ENCODE measurements around the gene STK35. TPM values are rescaled to one million over a fixed set of nuclear protein-coding genes. Genes with fewer than 3 reads are reported as not detected.
A peak's percentile ranks its signal among the peaks of the same experiment; 100 is the strongest.

STK35 gene
- total RNA-seq = 10 to 100 TPM in 1 of 6 donors, 1 to 10 TPM in 5; 5.0 to 10.7 (median 6.1) TPM
- polyA plus RNA-seq = 1 to 10 TPM; 3.5 to 4.6 TPM

DNA sequence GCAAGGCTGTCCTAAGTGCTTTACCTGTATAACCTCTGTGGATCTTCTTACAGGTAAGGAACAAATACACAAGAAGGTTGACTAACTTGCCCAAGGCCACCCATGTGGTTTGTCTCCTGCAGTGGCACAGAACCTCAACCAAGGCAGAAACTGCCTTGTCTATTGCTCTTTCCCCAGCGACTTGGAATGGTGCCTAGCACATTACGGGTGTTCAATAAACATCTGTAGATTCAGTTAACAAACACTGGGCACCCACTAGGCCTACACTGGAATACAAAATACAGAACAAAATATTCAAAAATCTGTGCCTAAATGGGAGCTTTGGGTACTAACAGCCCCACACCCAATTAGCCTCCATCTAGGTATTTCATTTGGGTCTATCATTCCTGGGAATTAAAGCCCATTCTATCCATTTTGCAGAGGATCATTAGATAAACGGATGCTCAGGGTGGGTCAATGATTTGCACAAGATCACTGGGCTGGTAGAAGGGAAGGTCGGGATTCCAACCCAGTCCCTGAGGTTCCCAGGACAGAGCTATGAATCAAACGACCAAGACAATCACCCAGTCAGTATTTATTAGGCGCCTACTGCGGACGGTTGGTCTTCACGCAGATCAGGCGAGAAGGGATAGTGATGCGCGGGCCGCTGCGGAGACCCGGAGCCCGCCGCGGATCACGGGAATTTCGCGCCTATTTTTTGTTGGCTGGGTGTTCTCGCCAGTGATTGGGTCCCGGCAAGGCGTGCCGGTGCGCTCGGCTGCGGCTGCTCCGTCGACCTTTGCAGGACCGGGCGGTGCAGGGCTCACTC is at the start of gene STK35:
Gene STK35, plus strand, starts transcription at position 771 of the 808 bp plus-strand sequence. CDS start 55 bp downstream, outside the sequence.
- Histone ChIP-seq H3K27ac (peak within 1 kb of the TSS; percentile 99 to 100 (median 100)), H3K9me3 (no peaks in the 10 kb centered on the region), H3K36me3 (no peaks in the 10 kb centered on the region), H3K27me3 (no peaks in the 10 kb centered on the region), H3K4me3 (peak within 1 kb of the TSS; percentile 91 to 95 (median 94)), H3K4me1 (peaks cover 8 to 20% (median 17%) of the 10 kb centered on the region in 3 donors)
- intact Hi-C loops (cut with DNase I) = no loop called here
- peak in 1 of 6 donors; percentile 21 for DNase-seq
- FAIRE-seq = no peak
- 1% methylated on average over 32 of the region's 32 CpGs for WGBS, 2 donors
- ATAC-seq = peak; percentile 67 to 77 (median 73)
- no peak for TF ChIP-seq CTCF (IDR thresholded peaks at IDR 0.05)

DNA sequence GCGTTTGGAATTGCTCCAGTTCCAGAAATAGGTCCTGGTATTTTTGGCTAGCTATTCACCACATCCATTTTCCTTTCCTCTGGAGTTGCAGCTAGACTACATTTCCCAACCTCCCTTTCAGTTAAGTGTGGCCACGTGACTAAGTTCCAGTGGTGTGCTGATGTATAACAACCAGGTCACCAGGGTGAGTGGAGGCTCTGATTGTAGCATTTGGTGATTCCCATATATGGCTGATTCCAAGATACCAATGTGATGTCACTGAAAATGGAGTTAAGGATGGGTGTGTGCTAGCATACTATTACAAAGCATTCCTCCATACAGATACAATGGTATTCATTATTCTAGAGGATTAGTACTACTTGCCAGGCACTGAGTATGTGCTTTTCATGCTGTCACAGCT is 49.7 kb upstream of the STK35 start:
- Histone ChIP-seq H3K4me3 (no peak overlapping the region), H3K9me3 (no peaks in the 10 kb centered on the region), H3K36me3 (no peaks in the 10 kb centered on the region), H3K27me3 (peaks cover 0 to 3% (median 0%) of the 10 kb centered on the region in 4 donors), H3K27ac (no peak overlapping the region), H3K4me1 (no peaks in the 10 kb centered on the region)
- WGBS, 2 donors = 22 to 28% methylated on average over 2 of the region's 2 CpGs
- intact Hi-C loops (cut with DNase I) = no loop called here
- no peak for TF ChIP-seq CTCF (IDR thresholded peaks at IDR 0.05)
- FAIRE-seq (no peak), ATAC-seq (no peak), DNase-seq (no peak)

DNA sequence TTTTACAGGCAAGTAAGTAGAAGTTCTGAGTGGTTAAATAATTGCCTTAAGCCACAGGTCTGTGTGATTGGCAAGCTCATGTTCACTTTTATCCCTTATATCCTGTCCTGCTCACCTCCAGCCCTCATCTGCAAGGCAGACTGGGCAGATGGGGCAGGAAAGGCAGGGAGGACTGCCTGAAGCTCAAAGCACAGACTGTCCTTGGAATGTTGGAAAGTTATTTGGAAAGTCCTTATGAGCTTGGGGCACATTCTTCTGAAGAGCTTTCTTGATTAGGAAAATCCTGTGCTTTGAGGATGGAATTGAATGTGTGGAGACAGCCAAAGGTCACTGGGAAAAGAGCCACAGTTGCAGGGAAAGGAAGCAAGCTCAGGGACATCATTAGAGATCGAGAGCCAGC is 48.9 kb upstream of the STK35 start:
- Histone ChIP-seq H3K4me3 (no peak overlapping the region), H3K9me3 (no peaks in the 10 kb centered on the region), H3K27ac (no peak overlapping the region), H3K27me3 (peaks cover 0 to 3% (median 0%) of the 10 kb centered on the region in 4 donors), H3K4me1 (no peaks in the 10 kb centered on the region), H3K36me3 (no peaks in the 10 kb centered on the region)
- ATAC-seq (no peak), FAIRE-seq (no peak), DNase-seq (no peak)
- no peak for TF ChIP-seq CTCF (IDR thresholded peaks at IDR 0.05)
- WGBS, 2 donors = 42 to 53% methylated on average over 1 of the region's 1 CpG
- intact Hi-C loops (cut with DNase I) = no loop called here

GRCh38 chr20:2053615-2054014 is 48.0 kb upstream of the STK35 start:
- ATAC-seq (no peak), DNase-seq (no peak), FAIRE-seq (no peak)
- no peak overlapping the region for H3K4me3 ChIP-seq
- no peaks in the 10 kb centered on the region for H3K4me1 ChIP-seq
- intact Hi-C loops (cut with DNase I) = no loop called here
- no peaks in the 10 kb centered on the region for H3K36me3 ChIP-seq
- peaks cover 0 to 3% (median 0%) of the 10 kb centered on the region in 4 donors for H3K27me3 ChIP-seq
- H3K27ac ChIP-seq = no peak overlapping the region
- H3K9me3 ChIP-seq = no peaks in the 10 kb centered on the region
- no peak for TF ChIP-seq CTCF (IDR thresholded peaks at IDR 0.05)

DNA sequence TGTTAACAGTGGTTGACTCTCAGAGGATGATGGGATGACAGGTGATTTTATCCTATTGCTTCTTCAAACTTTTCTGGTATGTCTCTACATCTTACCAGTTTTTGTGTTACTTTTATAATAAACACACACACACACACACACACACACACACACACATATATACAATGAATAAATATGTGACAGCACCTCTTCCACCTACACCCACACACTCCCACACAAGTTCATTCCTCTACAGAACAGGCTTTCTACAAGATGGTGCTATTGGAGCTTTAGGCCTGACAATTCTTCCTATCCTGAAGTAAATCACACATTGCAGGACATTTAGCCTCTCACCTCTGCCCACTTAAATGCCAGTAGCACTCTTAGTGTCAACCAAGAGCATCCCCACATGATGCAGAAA is 46.7 kb upstream of the STK35 start:
- no peaks in the 10 kb centered on the region for H3K4me1 ChIP-seq
- no peak overlapping the region for H3K4me3 ChIP-seq
- H3K36me3 ChIP-seq = no peaks in the 10 kb centered on the region
- H3K27me3 ChIP-seq = peaks cover 0 to 3% (median 0%) of the 10 kb centered on the region in 4 donors
- H3K9me3 ChIP-seq = no peaks in the 10 kb centered on the region
- DNase-seq (no peak), ATAC-seq (no peak), FAIRE-seq (no peak)
- H3K27ac ChIP-seq = no peak overlapping the region
- intact Hi-C loops (cut with DNase I) = no loop called here
- TF ChIP-seq CTCF (IDR thresholded peaks at IDR 0.05) = no peak

All from pancreas (tissue), 10 donors.